Heart right ventricle (tissue), 16 donors: ENCODE data around the gene EPN2. TPM values are rescaled to one million over a fixed set of nuclear protein-coding genes. Genes with fewer than 3 reads are reported as not detected.

Experiments used
- ATAC-seq, 8 donors: fragments of 200-7000 bp; cut with Tn5 transposase; one replicate each; pipeline ENCODE4 v1.9.1; 2020; ENCODE audit warnings: mild to moderate bottlenecking in 8 of 8, moderate library complexity in 8 of 8, moderate number of reproducible peaks in 1 of 8
- DNase-seq, 2 donors: peaks; one replicate each; pipeline ENCODE4 v3.0.0-alpha.2; 2020
- H3K27ac ChIP-seq, 10 donors: fragments of 200-600 bp; sonication (generic) in 2 of 10; one replicate each; pipeline versions ENCODE4 v1.5.0 to v1.8.0; 2020 to 2022; ENCODE audit warnings: mild to moderate bottlenecking in 3 of 10
- H3K27me3 ChIP-seq, 7 donors: fragments of 200-600 bp; one replicate each; pipeline ENCODE4 v1.8.0; 2021 to 2022; ENCODE audit warnings: mild to moderate bottlenecking in 2 of 7
- H3K36me3 ChIP-seq, 9 donors: fragments of 200-600 bp; sonication (generic) in 1 of 9; one replicate each; pipeline versions ENCODE4 v1.5.0 to v1.8.0; 2020 to 2022; ENCODE audit warnings: mild to moderate bottlenecking in 2 of 9
- H3K4me1 ChIP-seq, 9 donors: fragments of 200-600 bp; sonication (generic) in 1 of 9; one replicate each; pipeline versions ENCODE4 v1.5.0 to v1.8.0; 2020 to 2022; ENCODE audit warnings: mild to moderate bottlenecking in 4 of 9
- H3K4me3 ChIP-seq, 10 donors: fragments of 200-600 bp; sonication (generic) in 2 of 10; one replicate each; pipeline versions ENCODE4 v1.5.0 to v1.8.0; 2020 to 2022; ENCODE audit warnings: mild to moderate bottlenecking in 7 of 10, moderate library complexity in 2 of 10
- H3K9me3 ChIP-seq, 11 donors: fragments of 200-600 bp in 10 of 11; sonication (generic) in 2 of 11; one replicate each; pipeline versions ENCODE4 v1.5.0 to v1.8.0; 2013 to 2022; ENCODE audit warnings: mild to moderate bottlenecking in 2 of 11, control low read depth in 1 of 11, moderate library complexity in 1 of 11
- WGBS, 2 donors: extraction: QIAGEN DNeasy Blood & Tissue Kit; methylation state at CpG; one replicate each; pipeline ENCODE4 v1.1.7; 2013; ENCODE audit warnings: inconsistent platforms in 1 of 2; 5-methylcytosine and 5-hydroxymethylcytosine counted together
- intact Hi-C, 10 donors: fragments of 100-400 bp; cut with DNase I; formaldehyde crosslinking; loops; one replicate each; pipeline versions ENCODE4 v1.11.1 to v1.14.2; 2022
- polyA plus RNA-seq, 2 donors: library from polyadenylated mRNA; stranded (reverse); fragments of 200-250 nt; gene quantifications; one replicate each; pipeline ENCODE4 v1.2.3, GENCODE V29; 2013
- total RNA-seq, 10 donors: library from RNA; stranded (reverse); fragmentation: NEBNext Ultra II Directional in 3 of 10; extraction: Animal tissue kit (Norgen Biotek cat#: 25700) in 3 of 10; gene quantifications; one replicate each; pipeline versions ENCODE4 v1.2.1 to v1.2.4, GENCODE V29; 2021 to 2023
- TF ChIP-seq, protein P1 (sequence below), 9 donors: fragments of 200-600 bp; sonication (generic) in 2 of 9; IDR thresholded peaks; one replicate each; pipeline versions ENCODE4 v1.5.0 to v1.8.0; 2021 to 2022; ENCODE audit warnings: antibody characterized with exemption in 9 of 9, mild to moderate bottlenecking in 5 of 9, moderate library complexity in 1 of 9
- donor health status: Arrhythmogenic right ventricular cardiomyopathy.
- donor health status: ischemic (EF 13 %, LVEDD 7.1; RV severe dilation, severe dysfunction).
- donor health status: healthy with polysubstance abuse.
- donor health status: DM: no; HTN: yes; CAD: no.
- donor health status: DM: no; HTN: no; CAD: no.
- donor health status: ischemic (EF 25% LVEDD 6.9; RV normal size, moderate dysfunction).
- donor health status: ischemic (EF 25% LVEDD 5.7; RV mildly dilated, moderate dysfunction).
- donor health status: healthy.
- donor health status: DM: yes; HTN: yes; CAD: no.
- donor health status: Ischemic cardiomyopathy.
- donor health status: ischemic (EF 35%, LVEDD 5.7; RV mildly dilated, moderate dysfunction).
- donor health status: nonischemic (EF 11% LVEDD 7.7; RV severe dilation, severe dysfunction).
- donor health status: DM: yes; HTN: yes; CAD: no.
- donor health status: PGD.
- donor health status: ischemic (EF 29% LVEDD 5.4; RV normal size, mild dysfunction).
- donor health status: nonischemic (EF 23%, LVEDD 6.1; RV moderate dilation, normal function).

The EPN2 gene
- total and polyA plus RNA-seq, 12 donors, result 20.0 to 83.1 (median 54.9) TPM

- Histone ChIP-seq H3K4me3 (no peak overlapping the region), H3K4me1 (peaks cover 42 to 97% (median 87%) of the 10 kb centered on the region in 9 donors), H3K27ac (peak overlapping the region; percentile 17 to 80 (median 74)), H3K9me3 (no peaks in the 10 kb centered on the region), H3K36me3 (peaks cover 0 to under 1% (median 0%) of the 10 kb centered on the region in 9 donors), H3K27me3 (peaks cover 0 to 3% (median 0%) of the 10 kb centered on the region in 7 donors)
- WGBS, 2 donors, result 34 to 35% methylated on average over 3 of the region's 3 CpGs
- intact Hi-C loops, result no loop called here
- DNase-seq (no peak), ATAC-seq (no peak)
- TF ChIP-seq, protein P1, sequence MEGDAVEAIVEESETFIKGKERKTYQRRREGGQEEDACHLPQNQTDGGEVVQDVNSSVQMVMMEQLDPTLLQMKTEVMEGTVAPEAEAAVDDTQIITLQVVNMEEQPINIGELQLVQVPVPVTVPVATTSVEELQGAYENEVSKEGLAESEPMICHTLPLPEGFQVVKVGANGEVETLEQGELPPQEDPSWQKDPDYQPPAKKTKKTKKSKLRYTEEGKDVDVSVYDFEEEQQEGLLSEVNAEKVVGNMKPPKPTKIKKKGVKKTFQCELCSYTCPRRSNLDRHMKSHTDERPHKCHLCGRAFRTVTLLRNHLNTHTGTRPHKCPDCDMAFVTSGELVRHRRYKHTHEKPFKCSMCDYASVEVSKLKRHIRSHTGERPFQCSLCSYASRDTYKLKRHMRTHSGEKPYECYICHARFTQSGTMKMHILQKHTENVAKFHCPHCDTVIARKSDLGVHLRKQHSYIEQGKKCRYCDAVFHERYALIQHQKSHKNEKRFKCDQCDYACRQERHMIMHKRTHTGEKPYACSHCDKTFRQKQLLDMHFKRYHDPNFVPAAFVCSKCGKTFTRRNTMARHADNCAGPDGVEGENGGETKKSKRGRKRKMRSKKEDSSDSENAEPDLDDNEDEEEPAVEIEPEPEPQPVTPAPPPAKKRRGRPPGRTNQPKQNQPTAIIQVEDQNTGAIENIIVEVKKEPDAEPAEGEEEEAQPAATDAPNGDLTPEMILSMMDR (IDR thresholded peaks at IDR 0.05), result no peak
Measured at GRCh38 chr17:19268611-19269010, 31.4 kb downstream of the EPN2 start.

GRCh38 chr17:19269106-19269505 is 31.9 kb downstream of the EPN2 start:
- Histone ChIP-seq H3K36me3 (peaks cover 0 to 5% (median 0%) of the 10 kb centered on the region in 9 donors), H3K9me3 (no peaks in the 10 kb centered on the region), H3K27ac (peak overlapping the region; percentile 17 to 80 (median 74)), H3K4me1 (peaks cover 41 to 92% (median 82%) of the 10 kb centered on the region in 9 donors), H3K4me3 (no peak overlapping the region), H3K27me3 (peaks cover 0 to 3% (median 0%) of the 10 kb centered on the region in 7 donors)
- DNase-seq (no peak), ATAC-seq (no peak)
- intact Hi-C loops, result no loop called here
- TF ChIP-seq, protein P1 (IDR thresholded peaks at IDR 0.05), result no peak
- 47 to 56% methylated on average over 1 of the region's 1 CpG for WGBS, 2 donors

DNA sequence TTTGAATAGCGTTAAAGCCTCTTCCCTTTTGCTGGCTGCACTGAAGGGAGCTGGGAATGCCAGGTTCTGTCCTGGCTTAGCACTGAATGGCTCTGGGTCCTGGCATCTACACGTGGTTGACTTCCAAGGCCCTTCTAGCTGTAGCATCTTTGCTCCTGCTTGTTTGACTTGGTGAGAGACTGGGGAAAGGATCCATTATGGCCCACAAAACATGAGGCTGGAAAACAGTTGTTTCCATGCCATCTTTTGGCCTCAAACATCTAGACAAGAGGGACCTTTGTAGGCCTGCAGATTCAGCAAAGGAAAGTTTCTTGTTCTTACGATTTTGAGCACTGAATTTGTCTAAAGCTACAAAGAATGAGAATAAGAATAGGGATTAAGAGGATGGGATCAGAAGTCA is 32.5 kb downstream of the EPN2 start:
- no peak for ATAC-seq
- TF ChIP-seq, protein P1 (IDR thresholded peaks at IDR 0.05), result no peak
- 48 to 59% methylated on average over 3 of the region's 3 CpGs for WGBS, 2 donors
- H3K4me3 ChIP-seq, result no peak overlapping the region
- H3K9me3 ChIP-seq, result no peaks in the 10 kb centered on the region
- H3K27ac ChIP-seq, result peak overlapping the region; percentile 17 to 80 (median 74)
- intact Hi-C loops, result no loop called here
- peaks cover 0 to 3% (median 0%) of the 10 kb centered on the region in 7 donors for H3K27me3 ChIP-seq
- peaks cover 36 to 92% (median 80%) of the 10 kb centered on the region in 9 donors for H3K4me1 ChIP-seq
- no peak for DNase-seq
- peaks cover 0 to 10% (median 0%) of the 10 kb centered on the region in 9 donors for H3K36me3 ChIP-seq

DNA sequence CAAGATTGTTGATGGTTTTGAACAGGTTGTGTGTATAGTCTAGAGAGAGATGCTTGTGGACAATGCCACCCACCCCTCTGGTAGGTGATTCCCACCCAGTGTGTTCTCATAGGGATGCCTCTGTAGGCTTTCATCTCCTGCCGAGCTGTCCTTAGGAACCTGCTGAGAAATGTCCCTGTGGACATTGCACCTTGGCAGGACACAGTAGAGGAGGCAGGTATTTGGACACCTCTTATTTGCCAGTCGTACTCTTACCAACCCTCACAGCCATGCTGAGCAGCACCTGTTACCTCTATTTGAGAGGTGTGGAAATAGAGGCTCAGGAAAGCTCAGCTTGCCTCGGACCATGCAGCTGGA is 33.2 kb downstream of the EPN2 start:
- peak in 1 of 8 donors; percentile 1 for ATAC-seq
- DNase-seq, result no peak
- H3K36me3 ChIP-seq, result peaks cover 0 to 10% (median 0%) of the 10 kb centered on the region in 9 donors
- no peak overlapping the region for H3K4me3 ChIP-seq
- H3K4me1 ChIP-seq, result peaks cover 34 to 92% (median 77%) of the 10 kb centered on the region in 9 donors
- H3K27ac ChIP-seq, result peak overlapping the region; percentile 17 to 80 (median 74)
- peaks cover 0 to 3% (median 0%) of the 10 kb centered on the region in 7 donors for H3K27me3 ChIP-seq
- 70 to 71% methylated on average over 3 of the region's 3 CpGs for WGBS, 2 donors
- no peaks in the 10 kb centered on the region for H3K9me3 ChIP-seq
- TF ChIP-seq, protein P1 (IDR thresholded peaks at IDR 0.05), result no peak
- intact Hi-C loops, result no loop called here
